G401 (cell line): ENCODE results near the gene BEGAIN. TPM values are rescaled to one million over a fixed set of nuclear protein-coding genes. Genes with fewer than 3 reads are reported as not detected.
"Not testable (repeated sequence)": the region's sequence is repeated elsewhere in the genome, so short reads cannot be mapped to it uniquely, and the experiment has no call there.

Experiments used
- DNase-seq: peaks from one replicate; pipeline ENCODE4 v3.0.0-alpha.2; 2015; ENCODE audit warnings: low spot score
- in situ Hi-C: cut with HindIII; loops from 2 replicates; pipeline ENCODE4 v1.10.0; 2016; ENCODE audit warnings: low sequenced_read_pairs, mixed read lengths
- total RNA-seq: library from RNA; depleted of rRNA; stranded (reverse); fragments of >200 nt; shearing (Covaris generic); gene quantifications from 2 replicates; pipeline ENCODE4 v1.2.3, GENCODE V29; 2014

BEGAIN gene
- total RNA-seq, 1 experiment from 2014 or later: 1.3 TPM

GRCh38 chr14:100533656-100534485, 53.3 kb downstream of the BEGAIN start:
- DNase-seq: no peak
- in situ Hi-C loops: no loop called here

GRCh38 chr14:100532906-100533655, 54.1 kb downstream of the BEGAIN start:
- DNase-seq: no peak
- in situ Hi-C loops: no loop called here

GRCh38 chr14:100532154-100532861, 54.9 kb downstream of the BEGAIN start:
- in situ Hi-C loops: no loop called here
- DNase-seq: no peak

GRCh38 chr14:100531152-100532121, 55.8 kb downstream of the BEGAIN start:
- in situ Hi-C loops: no loop called here
- DNase-seq: no peak

GRCh38 chr14:100530270-100531072, 56.7 kb downstream of the BEGAIN start:
- in situ Hi-C loops: no loop called here
- no peak for DNase-seq

GRCh38 chr14:100529561-100530031, 57.6 kb downstream of the BEGAIN start:
- DNase-seq: no peak
- in situ Hi-C loops: no loop called here

GRCh38 chr14:100528962-100529560, 58.2 kb downstream of the BEGAIN start:
- DNase-seq: no peak
- in situ Hi-C loops: no loop called here

- in situ Hi-C loops: no loop called here
- DNase-seq: no peak
These were observed 60.6 kb downstream of the BEGAIN start for GRCh38 chr14:100526632-100527031.

GRCh38 chr14:100526057-100526456, 61.2 kb downstream of the BEGAIN start:
- in situ Hi-C loops: no loop called here
- DNase-seq: no peak

- in situ Hi-C loops: no loop called here
- peak; percentile 73 for DNase-seq
These were observed 61.6 kb downstream of the BEGAIN start for GRCh38 chr14:100525615-100526014.

- DNase-seq: peak; percentile 60
- in situ Hi-C loops: no loop called here
These were observed 62.3 kb downstream of the BEGAIN start for GRCh38 chr14:100524933-100525243.

- no peak for DNase-seq
- in situ Hi-C loops: no loop called here
These were observed 62.8 kb downstream of the BEGAIN start for GRCh38 chr14:100524233-100524932.

- DNase-seq: no peak
- in situ Hi-C loops: no loop called here
These were observed 63.4 kb downstream of the BEGAIN start for GRCh38 chr14:100523843-100524169.

- DNase-seq: no peak
- in situ Hi-C loops: no loop called here
These were observed 63.9 kb downstream of the BEGAIN start for GRCh38 chr14:100523131-100523842.

GRCh38 chr14:100522616-100523099, 64.6 kb downstream of the BEGAIN start:
- no peak for DNase-seq
- in situ Hi-C loops: no loop called here

GRCh38 chr14:100506053-100506452, 81.2 kb downstream of the BEGAIN start:
- DNase-seq, in situ Hi-C loops: not testable (repeated sequence)
